GM19035 (cell line): ENCODE measurements around the gene PAPSS2.
"Not testable (repeated sequence)": the region's sequence is repeated elsewhere in the genome, so short reads cannot be mapped to it uniquely, and the experiment has no call there.

Source experiments
- ATAC-seq: cut with Tn5 transposase; IDR thresholded peaks from one replicate; pipeline ENCODE4 v1.9.1; 2021; ENCODE audit not compliant: unreplicated experiment

PAPSS2 gene

GRCh38 chr10:87642486-87642885 lies 17.2 kb upstream of the PAPSS2 start:
- no peak for ATAC-seq

GRCh38 chr10:87642988-87643387 lies 16.7 kb upstream of the PAPSS2 start:
- no peak for ATAC-seq

DNA sequence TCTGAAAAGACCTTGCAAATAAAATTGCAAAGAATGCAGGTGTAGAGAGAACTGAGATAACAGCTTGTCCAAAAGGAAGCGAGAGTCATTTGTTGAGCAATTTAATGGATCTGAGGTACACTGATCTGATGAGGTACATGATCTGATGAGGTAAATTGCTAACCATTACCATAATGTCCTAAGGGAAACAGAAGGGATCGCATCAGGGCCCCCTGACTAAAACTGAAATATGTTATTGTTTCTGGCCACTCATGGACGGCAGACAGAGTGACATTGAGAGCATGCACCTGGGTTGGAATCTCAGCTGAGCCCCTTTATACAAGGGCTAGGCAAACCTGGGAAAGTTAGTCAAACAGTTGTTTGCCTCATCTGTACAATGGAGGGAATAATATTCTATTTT lies 15.8 kb upstream of the PAPSS2 start:
- no peak for ATAC-seq

DNA sequence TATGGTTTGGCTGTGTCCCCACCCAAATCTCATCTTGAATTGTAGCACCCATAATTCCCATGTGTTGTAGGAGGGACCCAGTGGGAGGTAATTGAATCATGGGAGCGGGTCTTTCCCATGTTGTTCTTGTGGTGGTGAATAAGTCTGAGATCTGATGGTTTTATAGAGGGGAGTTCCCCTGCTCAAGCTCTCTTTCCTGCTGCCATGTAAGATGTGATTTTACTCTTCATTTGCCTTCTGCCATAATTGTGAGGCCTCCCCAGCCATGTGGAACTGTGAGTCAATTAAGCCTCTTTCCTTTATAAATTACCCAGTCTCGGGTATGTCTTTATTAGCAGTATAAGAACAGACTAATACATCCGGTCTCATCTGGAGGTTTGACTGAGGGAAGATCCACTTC lies 15.2 kb upstream of the PAPSS2 start:
- ATAC-seq = not testable (repeated sequence)

DNA sequence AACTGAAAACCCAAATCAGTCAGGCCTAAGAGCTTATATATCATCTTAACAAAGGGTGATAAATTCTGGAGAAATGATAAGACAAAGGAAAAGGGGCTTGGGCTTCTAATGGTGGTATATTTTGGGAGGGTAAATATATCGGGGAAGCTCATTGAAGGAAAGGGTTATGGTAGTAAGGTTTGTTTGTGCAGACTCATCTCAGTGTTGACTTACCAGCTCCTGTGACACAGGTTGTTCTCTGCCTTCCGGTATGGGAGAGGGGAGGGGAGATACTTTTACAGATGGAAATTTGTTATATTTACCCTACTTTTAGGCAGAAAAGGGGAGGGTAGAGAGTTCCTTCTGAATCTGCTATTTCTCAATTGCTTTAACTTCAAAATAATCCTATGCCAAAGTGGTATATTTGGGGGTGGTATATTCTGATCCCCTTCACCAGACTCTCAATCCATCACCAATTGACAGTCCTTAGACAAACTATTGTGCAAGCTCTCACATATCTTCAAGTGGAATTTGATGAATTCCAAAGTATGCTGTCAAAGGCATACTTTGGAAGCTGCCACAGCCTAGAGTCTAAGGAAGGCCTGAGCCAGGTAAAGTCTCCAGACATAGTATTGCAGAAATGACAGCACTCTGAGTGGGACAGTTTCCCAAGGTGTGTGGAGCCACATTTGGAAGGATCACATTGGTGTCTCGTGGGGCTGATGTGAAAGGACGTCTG lies 13.3 kb upstream of the PAPSS2 start:
- ATAC-seq = no peak

- ATAC-seq = no peak
These were observed 12.7 kb upstream of the PAPSS2 start for GRCh38 chr10:87646935-87647334.

GRCh38 chr10:87650838-87651589 lies 8.7 kb upstream of the PAPSS2 start:
- no peak for ATAC-seq

DNA sequence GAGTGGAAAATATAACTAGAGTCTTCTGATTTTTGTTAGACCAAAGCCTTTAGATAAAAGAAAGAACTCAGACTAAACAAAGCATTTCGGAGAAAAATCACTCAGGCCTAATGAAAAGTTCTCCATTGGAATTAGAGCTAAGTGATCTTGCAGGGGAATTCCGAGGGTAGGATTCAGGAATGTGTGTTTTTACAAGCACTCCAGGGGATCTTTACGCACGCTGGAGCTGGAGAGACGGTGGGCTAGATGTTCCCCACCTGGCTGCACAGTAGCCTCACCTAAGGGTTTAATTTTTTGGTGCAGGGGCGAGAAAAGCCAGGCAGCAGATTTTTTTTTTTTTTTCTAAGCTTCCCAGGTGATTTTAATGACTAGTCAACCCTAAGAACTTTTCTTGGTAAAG lies 7.9 kb upstream of the PAPSS2 start:
- ATAC-seq = no peak

GRCh38 chr10:87652261-87652660 lies 7.4 kb upstream of the PAPSS2 start:
- no peak for ATAC-seq

DNA sequence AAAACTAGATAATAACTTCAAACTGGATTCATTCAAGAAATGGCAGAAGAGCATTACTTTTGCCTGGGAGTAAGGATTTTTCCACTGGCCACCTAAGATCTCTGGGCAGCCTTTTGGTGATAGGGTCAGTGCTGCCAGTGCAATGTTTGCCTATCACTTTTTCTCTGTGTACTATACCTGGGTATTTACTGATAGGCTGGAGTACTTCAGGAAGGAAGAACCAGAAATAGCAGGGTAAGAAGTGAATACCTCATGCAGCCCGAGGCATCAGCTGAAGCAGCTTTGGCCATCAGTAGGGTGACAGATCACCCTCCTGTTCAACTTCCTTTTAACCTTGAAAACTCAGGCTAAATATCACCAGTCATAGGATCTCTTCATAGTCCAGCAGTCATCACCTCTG lies 5.5 kb upstream of the PAPSS2 start:
- ATAC-seq = no peak

DNA sequence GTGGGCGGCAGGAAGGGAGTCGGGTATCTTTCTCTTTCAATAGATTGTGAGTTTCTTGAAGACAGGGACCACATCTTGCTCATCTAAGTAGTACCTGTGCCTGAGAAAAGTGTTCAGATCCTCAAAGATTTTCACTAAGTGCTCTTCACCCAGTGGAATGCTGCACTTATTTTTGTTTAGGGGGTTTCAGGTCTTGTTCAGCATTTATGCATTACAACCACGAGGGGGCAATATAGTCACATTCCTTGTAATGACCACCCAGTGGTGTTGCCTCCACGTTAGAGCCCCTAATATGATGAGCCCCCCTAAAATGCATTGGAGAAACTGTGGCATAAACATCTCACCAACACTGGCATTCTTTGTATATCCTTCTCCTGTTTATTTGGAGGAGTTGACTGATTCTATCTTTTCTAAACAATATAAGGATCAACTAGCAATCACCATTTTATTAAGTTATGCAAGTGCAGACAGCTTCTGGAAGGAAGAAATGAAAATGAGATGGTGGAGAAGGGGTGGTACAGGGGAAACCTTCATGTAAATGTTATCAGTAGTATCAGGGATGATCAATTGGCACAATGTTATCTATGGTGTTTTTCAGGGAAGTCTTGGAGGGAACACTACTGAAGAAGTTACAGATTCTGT lies 3.1 kb upstream of the PAPSS2 start:
- no peak for ATAC-seq

GRCh38 chr10:87657371-87657770 lies 2.3 kb upstream of the PAPSS2 start:
- no peak for ATAC-seq

- ATAC-seq = no peak
These were observed 1.3 kb upstream of the PAPSS2 start for GRCh38 chr10:87658321-87658795.

- no peak for ATAC-seq
These were observed 671 bp upstream of the PAPSS2 start for GRCh38 chr10:87658858-87659555.

- no peak for ATAC-seq
These were observed 931 bp downstream of the PAPSS2 start for GRCh38 chr10:87660484-87661133.

- ATAC-seq = no peak
These were observed 2.4 kb downstream of the PAPSS2 start for GRCh38 chr10:87661861-87662785.

GRCh38 chr10:87664276-87664701 lies 4.6 kb downstream of the PAPSS2 start:
- no peak for ATAC-seq

- no peak for ATAC-seq
These were observed 7.8 kb downstream of the PAPSS2 start for GRCh38 chr10:87667493-87667892.

DNA sequence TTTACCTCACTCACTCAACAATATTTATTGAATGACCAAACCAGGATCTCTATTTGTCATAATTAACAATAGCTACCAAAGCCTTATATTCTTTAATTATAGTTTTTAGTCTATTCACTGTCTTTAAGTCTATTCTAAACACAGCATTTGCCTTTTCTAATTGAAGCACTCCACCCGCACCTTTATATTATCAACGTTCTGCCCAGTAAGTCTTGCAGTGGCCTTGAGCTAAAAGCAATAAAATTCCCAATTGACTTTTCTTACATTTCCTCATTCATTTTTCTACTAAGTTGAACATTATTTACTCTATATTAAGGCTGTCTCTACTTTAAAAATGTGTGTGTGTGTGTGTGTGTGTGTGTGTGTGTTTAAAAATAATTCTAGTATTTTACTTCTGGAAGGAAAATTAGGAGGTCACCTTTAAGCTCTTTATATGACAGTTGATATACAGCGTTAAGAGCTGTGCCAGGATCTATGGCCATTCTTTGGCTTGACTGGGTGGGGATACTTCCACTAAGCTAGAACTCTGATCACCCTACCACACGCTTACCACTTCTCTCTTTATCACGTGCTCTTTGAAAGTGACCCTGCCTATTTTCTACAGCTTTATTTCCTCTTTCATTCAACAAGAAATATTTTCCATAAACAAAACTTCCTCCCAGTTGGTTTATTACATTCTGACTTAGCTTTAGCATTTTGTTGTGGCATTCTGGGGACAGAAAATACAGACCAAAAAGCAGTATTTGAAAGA lies 8.8 kb downstream of the PAPSS2 start:
- no peak for ATAC-seq
